SU-DHL-6 (cell line): ENCODE results near the gene CARD19.

Experiments
- CTCF ChIP-seq: fragments of 200-600 bp; sonication (generic); IDR thresholded peaks from one replicate; pipeline ENCODE4 v1.5.1; 2017; ENCODE audit warnings: antibody characterized with exemption, mild to moderate bottlenecking, low read length, moderate library complexity; ENCODE audit not compliant: insufficient read depth, poor library complexity, severe bottlenecking
- EZH2phosphoT487 ChIP-seq: fragments of 200-600 bp; sonication (generic), shearing (Covaris generic); conservative IDR thresholded peaks from 2 replicates; pipeline ENCODE4 v1.6.1; 2018; ENCODE audit warnings: mild to moderate bottlenecking, antibody characterized with exemption, low read length, moderate library complexity, mixed read lengths

GRCh38 chr9:93076792-93077128 lies 19.3 kb upstream of the CARD19 start:
- TF ChIP-seq CTCF (no peak), EZH2phosphoT487 (no peak)
